OCI-LY1 (cell line): Measurements from ENCODE around the gene SSBP3.

Source experiments
- H2AFZ ChIP-seq: fragments of 200-600 bp; sonication (generic), shearing (Covaris generic); 2 replicates; pipeline ENCODE4 v1.6.0; 2014; ENCODE audit warnings: antibody characterized with exemption, mild to moderate bottlenecking, low read length
- H3F3A ChIP-seq: fragments of 200-600 bp; sonication (generic), shearing (Covaris generic); 2 replicates; pipeline ENCODE4 v1.6.0; 2014; ENCODE audit warnings: mild to moderate bottlenecking, antibody characterized with exemption, low read length, moderate library complexity; ENCODE audit not compliant: insufficient read depth
- H3K27ac ChIP-seq: fragments of 200-600 bp; sonication (generic); 2 replicates; pipeline ENCODE4 v1.5.1; 2014; ENCODE audit warnings: low read length, mixed run types, mild to moderate bottlenecking, low read depth; ENCODE audit not compliant: poor library complexity, severe bottlenecking
- H3K27me3 ChIP-seq: fragments of 200-600 bp; sonication (generic); 2 replicates; pipeline ENCODE4 v1.6.0; 2014; ENCODE audit warnings: antibody characterized with exemption, mild to moderate bottlenecking, low read length, moderate library complexity; ENCODE audit not compliant: insufficient read depth
- H3K36me3 ChIP-seq: fragments of 200-600 bp; sonication (generic); 2 replicates; pipeline ENCODE4 v1.6.1; 2014; ENCODE audit warnings: mild to moderate bottlenecking, antibody characterized with exemption, low read length, moderate library complexity, mixed read lengths; ENCODE audit not compliant: insufficient read depth
- H3K4me1 ChIP-seq: fragments of 200-600 bp; sonication (generic); 2 replicates; pipeline ENCODE4 v1.5.1; 2014; ENCODE audit warnings: mild to moderate bottlenecking, low read length, moderate library complexity; ENCODE audit not compliant: insufficient read depth, severe bottlenecking
- H3K4me2 ChIP-seq: fragments of 200-600 bp; sonication (generic), shearing (Covaris generic); 2 replicates; pipeline ENCODE4 v1.6.1; 2014; ENCODE audit warnings: low read length
- H3K4me3 ChIP-seq: fragments of 200-600 bp; sonication (generic); 2 replicates; pipeline ENCODE4 v1.5.1; 2014; ENCODE audit warnings: low read length, low read depth, mild to moderate bottlenecking, mixed read lengths; ENCODE audit not compliant: poor library complexity, severe bottlenecking
- H3K79me2 ChIP-seq: fragments of 200-600 bp; shearing (Covaris generic); 2 replicates; pipeline ENCODE4 v1.6.1; 2016; ENCODE audit warnings: mixed run types, low read length, mixed read lengths; ENCODE audit not compliant: insufficient read depth
- H3K9ac ChIP-seq: fragments of 200-600 bp; sonication (generic), shearing (Covaris generic); 2 replicates; pipeline ENCODE4 v1.6.1; 2014; ENCODE audit warnings: mild to moderate bottlenecking, low read length, mixed read lengths
- H3K9me2 ChIP-seq: fragments of 200-600 bp; sonication (generic), shearing (Covaris generic); 2 replicates; pipeline ENCODE4 v1.6.1; 2014; ENCODE audit warnings: low read depth, mild to moderate bottlenecking, low read length, mixed read lengths
- H3K9me3 ChIP-seq: fragments of 200-600 bp; shearing (Covaris generic); 2 replicates; pipeline ENCODE4 v1.6.1; 2014; ENCODE audit warnings: low read length, mixed read lengths
- H4K20me1 ChIP-seq: fragments of 200-600 bp; sonication (generic), shearing (Covaris generic); 2 replicates; pipeline ENCODE4 v1.6.0; 2016; ENCODE audit warnings: mild to moderate bottlenecking, low read length; ENCODE audit not compliant: insufficient read depth
- CTCF ChIP-seq: fragments of 200-600 bp; sonication (generic), shearing (Covaris generic); IDR thresholded peaks from 2 replicates; pipeline ENCODE4 v1.5.1; 2017; ENCODE audit warnings: mild to moderate bottlenecking, antibody characterized with exemption, low read length, moderate library complexity, mixed read lengths
- EZH2 ChIP-seq: fragments of 200-600 bp; sonication (generic), shearing (Covaris generic); IDR thresholded peaks from 2 replicates; pipeline ENCODE4 v1.8.0; 2017; ENCODE audit warnings: borderline replicate concordance, mixed run types, mild to moderate bottlenecking, antibody characterized with exemption, low read length, moderate library complexity, mixed read lengths

Gene SSBP3

GRCh38 chr1:54296666-54297065, 109.5 kb downstream of the SSBP3 start:
- no peak overlapping the region for H3K4me3 ChIP-seq
- H3K79me2 ChIP-seq = no peaks in the 10 kb centered on the region
- H3K27me3 ChIP-seq = no peaks in the 10 kb centered on the region
- no peaks in the 10 kb centered on the region for H4K20me1 ChIP-seq
- H3K9ac ChIP-seq = no peak overlapping the region
- no peak overlapping the region for H3K4me2 ChIP-seq
- H3K9me3 ChIP-seq = no peaks in the 10 kb centered on the region
- H3K36me3 ChIP-seq = no peaks in the 10 kb centered on the region
- H3K27ac ChIP-seq = no peak overlapping the region
- no peak for TF ChIP-seq CTCF
- TF ChIP-seq EZH2 = no peak
- H3K9me2 ChIP-seq = no peaks in the 10 kb centered on the region
- no peaks in the 10 kb centered on the region for H3F3A ChIP-seq
- H2AFZ ChIP-seq = no peak overlapping the region
- no peaks in the 10 kb centered on the region for H3K4me1 ChIP-seq

- Histone ChIP-seq H3K9me3 (no peaks in the 10 kb centered on the region), H4K20me1 (no peaks in the 10 kb centered on the region), H3K79me2 (no peaks in the 10 kb centered on the region), H3K4me3 (no peak overlapping the region), H3K9ac (no peak overlapping the region), H3K4me2 (no peak overlapping the region), H3K36me3 (no peaks in the 10 kb centered on the region), H3F3A (no peaks in the 10 kb centered on the region), H3K27me3 (0 out of 2 replicates have a peak, but pooled peaks cover 4% of the 10 kb centered on the region), H3K9me2 (no peaks in the 10 kb centered on the region), H2AFZ (no peak overlapping the region), H3K27ac (no peak overlapping the region), H3K4me1 (no peaks in the 10 kb centered on the region)
- no peak for TF ChIP-seq EZH2
- TF ChIP-seq CTCF = no peak
Measured at GRCh38 chr1:54294887-54295286, 111.3 kb downstream of the SSBP3 start.

GRCh38 chr1:54292002-54292911, 113.9 kb downstream of the SSBP3 start:
- H3K4me2 ChIP-seq = no peak overlapping the region
- TF ChIP-seq EZH2 (no peak), CTCF (no peak)
- no peak overlapping the region for H3K4me3 ChIP-seq
- no peaks in the 10 kb centered on the region for H3F3A ChIP-seq
- no peak overlapping the region for H3K27ac ChIP-seq
- H3K9me2 ChIP-seq = no peaks in the 10 kb centered on the region
- no peaks in the 10 kb centered on the region for H4K20me1 ChIP-seq
- H3K9ac ChIP-seq = no peak overlapping the region
- no peaks in the 10 kb centered on the region for H3K36me3 ChIP-seq
- H2AFZ ChIP-seq = no peak overlapping the region
- H3K79me2 ChIP-seq = no peaks in the 10 kb centered on the region
- H3K9me3 ChIP-seq = no peaks in the 10 kb centered on the region
- H3K27me3 ChIP-seq = 0 out of 2 replicates have a peak, but pooled peaks cover 6% of the 10 kb centered on the region
- H3K4me1 ChIP-seq = no peaks in the 10 kb centered on the region
